Kidney (tissue), 14 donors: ENCODE results near the gene PCNT. TPM values are rescaled to one million over a fixed set of nuclear protein-coding genes. Genes with fewer than 3 reads are reported as not detected.

Experiments
- DNase-seq, 5 donors: peaks; one replicate each; pipeline ENCODE4 v3.0.0-alpha.2; 2013 to 2020
- FAIRE-seq: peaks from 2 replicates; lab custom pipeline; 2012; peaks lifted over from hg19 to GRCh38; lab: Jason Lieb, UNC
- H3K27ac ChIP-seq, 2 donors: one replicate each; pipeline ENCODE4 v1.7.0; 2013; ENCODE audit warnings: low read depth in 2 of 2, low read length in 2 of 2, inconsistent platforms in 1 of 2
- H3K27me3 ChIP-seq: one replicate; pipeline ENCODE4 v1.7.1; 2013; ENCODE audit warnings: low read length, inconsistent platforms; ENCODE audit not compliant: control insufficient read depth, insufficient read depth
- H3K36me3 ChIP-seq, 3 donors: one replicate each; pipeline versions ENCODE4 v1.7.0 to v1.7.1; 2013; ENCODE audit warnings: low read length in 3 of 3, control low read depth in 1 of 3, inconsistent platforms in 1 of 3; ENCODE audit not compliant: insufficient read depth in 3 of 3, control insufficient read depth in 2 of 3
- H3K4me1 ChIP-seq, 3 donors: one replicate each; pipeline versions ENCODE4 v1.7.0 to v1.7.1; 2013; ENCODE audit warnings: low read length in 3 of 3, inconsistent platforms in 1 of 3, low read depth in 1 of 3; ENCODE audit not compliant: control insufficient read depth in 2 of 3, insufficient read depth in 2 of 3
- H3K4me3 ChIP-seq, 3 donors: one replicate each; pipeline versions ENCODE4 v1.7.0 to v1.8.1; 2013; ENCODE audit warnings: low read length in 3 of 3, control low read depth in 1 of 3, inconsistent platforms in 1 of 3
- H3K9ac ChIP-seq, 3 donors: one replicate each; pipeline versions ENCODE4 v1.7.0 to v1.7.1; 2013; ENCODE audit warnings: low read length in 3 of 3, control low read depth in 1 of 3, inconsistent platforms in 1 of 3
- H3K9me3 ChIP-seq, 3 donors: one replicate each; pipeline versions ENCODE4 v1.7.0 to v1.7.1; 2013; ENCODE audit warnings: low read length in 3 of 3, control low read depth in 1 of 3, inconsistent platforms in 1 of 3; ENCODE audit not compliant: control insufficient read depth in 2 of 3, insufficient read depth in 1 of 3
- CTCF ChIP-seq: IDR thresholded peaks from 3 replicates; pipeline ENCODE4 v1.5.1; 2012; ENCODE audit warnings: mild to moderate bottlenecking, moderate library complexity, borderline replicate concordance; ENCODE audit not compliant: insufficient read depth; ENCODE audit errors: extremely low read depth
- intact Hi-C: fragments of 100-400 bp; cut with DNase I; formaldehyde crosslinking; loops from one replicate; pipeline ENCODE4 v1.11.1; 2022
- polyA plus RNA-seq: library from polyadenylated mRNA; stranded (reverse); fragments of 350-450 nt; fragmentation: Illumina TruSeq; extraction: RNeasy Lipid Tissue Mini Kit (QIAGEN cat#74804); gene quantifications from one replicate; pipeline ENCODE4 v1.2.3, GENCODE V29; 2014; ENCODE audit warnings: low read depth, low replicate concordance; ENCODE audit not compliant: insufficient read depth
- total RNA-seq: library from RNA; stranded (reverse); fragmentation: NEBNext Ultra II Directional; extraction: Animal tissue kit (Norgen Biotek cat#: 25700); gene quantifications from one replicate; pipeline ENCODE4 v1.2.1, GENCODE V29; 2021
- donor health status: control.
- donor health status: control.
- donor health status: control.
- donor health status: control.
- donor health status: control.
- donor health status: DM: yes; HTN: yes; CAD: no.
- donor health status: Normal renal cell carcinoma (clear cell type).

PCNT gene
- total and polyA plus RNA-seq, 2 donors from 2014 or later: 4.2 to 26.1 TPM

GRCh38 chr21:46299167-46299566, 24.8 kb upstream of the PCNT start:
- Histone ChIP-seq H3K9me3 (no peaks in the 10 kb centered on the region), H3K27ac (no peak overlapping the region), H3K9ac (no peak overlapping the region), H3K4me3 (no peak overlapping the region), H3K27me3 (no peaks in the 10 kb centered on the region), H3K36me3 (no peaks in the 10 kb centered on the region), H3K4me1 (peaks cover 0 to 2% (median 0%) of the 10 kb centered on the region in 3 donors)
- no peak for TF ChIP-seq CTCF
- intact Hi-C loops: no loop called here
- FAIRE-seq (no peak), DNase-seq (no peak)

- no peaks in the 10 kb centered on the region for H3K9me3 ChIP-seq
- H3K9ac ChIP-seq: no peak overlapping the region
- H3K27ac ChIP-seq: no peak overlapping the region
- H3K27me3 ChIP-seq: no peaks in the 10 kb centered on the region
- no peak overlapping the region for H3K4me3 ChIP-seq
- DNase-seq (no peak), FAIRE-seq (no peak)
- peaks cover 0 to 2% (median 0%) of the 10 kb centered on the region in 3 donors for H3K4me1 ChIP-seq
- intact Hi-C loops: no loop called here
- no peaks in the 10 kb centered on the region for H3K36me3 ChIP-seq
- no peak for TF ChIP-seq CTCF
Observed at GRCh38 chr21:46301759-46302158, 22.2 kb upstream of the PCNT start.

GRCh38 chr21:46304437-46304836, 19.5 kb upstream of the PCNT start:
- H3K27me3 ChIP-seq: no peaks in the 10 kb centered on the region
- intact Hi-C loops: no loop called here
- H3K4me1 ChIP-seq: no peaks in the 10 kb centered on the region
- FAIRE-seq: no peak
- no peak overlapping the region for H3K4me3 ChIP-seq
- no peak overlapping the region for H3K9ac ChIP-seq
- DNase-seq: no peak
- no peak overlapping the region for H3K27ac ChIP-seq
- no peaks in the 10 kb centered on the region for H3K36me3 ChIP-seq
- no peaks in the 10 kb centered on the region for H3K9me3 ChIP-seq
- TF ChIP-seq CTCF: no peak

GRCh38 chr21:46304955-46305354, 19.0 kb upstream of the PCNT start:
- Histone ChIP-seq H3K4me3 (no peak overlapping the region), H3K4me1 (no peaks in the 10 kb centered on the region), H3K9ac (no peak overlapping the region), H3K36me3 (no peaks in the 10 kb centered on the region), H3K27ac (no peak overlapping the region), H3K27me3 (no peaks in the 10 kb centered on the region), H3K9me3 (no peaks in the 10 kb centered on the region)
- intact Hi-C loops: no loop called here
- no peak for FAIRE-seq
- DNase-seq: no peak
- TF ChIP-seq CTCF: no peak
